ENCODE data around the gene HDHD3.

- no peak for TF ChIP-seq POLR2AphosphoS5 (IDR thresholded peaks at IDR 0.05; ENCODE audit: low read depth, low read length)
- TF ChIP-seq POLR2A (IDR thresholded peaks at IDR 0.05; ENCODE audit: low read depth, low read length) = no peak
- TF ChIP-seq POU2F2 (IDR thresholded peaks at IDR 0.05; ENCODE audit: low read depth, low read length) = no peak
Measured at GRCh38 chr9:113343732-113344231, 33.0 kb downstream of the HDHD3 start.

Data from GM12891 (cell line).